ENCODE measurements around the gene FOXA3. TPM values are rescaled to one million over a fixed set of nuclear protein-coding genes. Genes with fewer than 3 reads are reported as not detected.

Gene FOXA3
- polyA plus RNA-seq, 1 donor (not counting 4 experiments of a cell fraction or from before 2014, with no cell fraction given): not detected

GRCh38 chr19:45902651-45903625 lies 38.8 kb downstream of the FOXA3 start:
- dilution Hi-C loops (cut with MboI; ENCODE audit: extremely low pct_ligation_motif_present, low sequenced_read_pairs): no loop called here

GRCh38 chr19:45905011-45905410 lies 40.9 kb downstream of the FOXA3 start:
- no peak overlapping the region for H3K4me2 ChIP-seq (ENCODE audit: control insufficient read depth, extremely low read depth, insufficient read depth, low read depth, low read length)
- no peak for FAIRE-seq
- no peaks in the 10 kb centered on the region for H3K9me1 ChIP-seq (ENCODE audit: control insufficient read depth, extremely low read depth, insufficient read depth, low read length)
- no peak overlapping the region for H3K9ac ChIP-seq (ENCODE audit: control insufficient read depth, extremely low read depth, insufficient read depth, low read length)
- no peak overlapping the region for H3K27ac ChIP-seq (ENCODE audit: control insufficient read depth, insufficient read depth, low read length)
- no peaks in the 10 kb centered on the region for H3K79me2 ChIP-seq (ENCODE audit: control insufficient read depth, insufficient read depth, low read length)
- dilution Hi-C loops (cut with MboI; ENCODE audit: extremely low pct_ligation_motif_present, low sequenced_read_pairs): no loop called here
- H3K4me1 ChIP-seq (ENCODE audit: control insufficient read depth, extremely low read depth, insufficient read depth, low read length): peaks cover 6% of the 10 kb centered on the region
- H3K27me3 ChIP-seq (ENCODE audit: control insufficient read depth, extremely low read depth, insufficient read depth, low read length): no peaks in the 10 kb centered on the region
- peaks cover 0 to 4% of the 10 kb centered on the region in 2 experiments for H3K36me3 ChIP-seq (ENCODE audit: control insufficient read depth in 2 of 2, extremely low read depth in 1 of 2, insufficient read depth in 2 of 2, low read length in 2 of 2)
- H3K9me3 ChIP-seq (ENCODE audit: control insufficient read depth, low read depth, low read length): no peaks in the 10 kb centered on the region
- H2AFZ ChIP-seq (ENCODE audit: control insufficient read depth, low read length): no peak overlapping the region
- no peak for DNase-seq (ENCODE audit: low read depth, low spot score)
- H3K4me3 ChIP-seq (ENCODE audit: control insufficient read depth in 2 of 3, extremely low read depth in 1 of 3, insufficient read depth in 2 of 3, low read depth in 1 of 3, low read length in 3 of 3): no peak overlapping the region
- H4K20me1 ChIP-seq (ENCODE audit: control insufficient read depth, extremely low read depth, insufficient read depth, low read length): no peaks in the 10 kb centered on the region
- TF ChIP-seq EZH2 (IDR thresholded peaks at IDR 0.05; ENCODE audit: low read length): no peak
- TF ChIP-seq CTCF (optimal IDR thresholded peaks at IDR 0.05 in 1 of 3, IDR thresholded peaks at IDR 0.05 in 1 of 3, conservative IDR thresholded peaks at IDR 0.05 in 1 of 3; ENCODE audit: extremely low read depth in 1 of 3, insufficient read depth in 2 of 3, low read length in 3 of 3): no peak

More at GRCh38 chr19:45902651-45903625, 38.8 kb downstream of the FOXA3 start:
- Histone ChIP-seq H3K4me3 (ENCODE audit: control insufficient read depth in 2 of 3, extremely low read depth in 1 of 3, insufficient read depth in 2 of 3, low read depth in 1 of 3, low read length in 3 of 3) (peak overlapping the region; percentile 71 to 81 (median 79)), H3K27ac (ENCODE audit: control insufficient read depth, insufficient read depth, low read length) (peak overlapping the region; percentile 10), H3K79me2 (ENCODE audit: control insufficient read depth, insufficient read depth, low read length) (peaks cover 2% of the 10 kb centered on the region), H3K4me1 (ENCODE audit: control insufficient read depth, extremely low read depth, insufficient read depth, low read length) (peaks cover 6% of the 10 kb centered on the region), H3K9ac (ENCODE audit: control insufficient read depth, extremely low read depth, insufficient read depth, low read length) (peak overlapping the region; percentile 43), H3K27me3 (ENCODE audit: control insufficient read depth, extremely low read depth, insufficient read depth, low read length) (no peaks in the 10 kb centered on the region), H3K4me2 (ENCODE audit: control insufficient read depth, extremely low read depth, insufficient read depth, low read depth, low read length) (peak overlapping the region; percentile 81), H3K9me3 (ENCODE audit: control insufficient read depth, low read depth, low read length) (no peaks in the 10 kb centered on the region), H4K20me1 (ENCODE audit: control insufficient read depth, extremely low read depth, insufficient read depth, low read length) (no peaks in the 10 kb centered on the region), H2AFZ (ENCODE audit: control insufficient read depth, low read length) (peak overlapping the region; percentile 96), H3K9me1 (ENCODE audit: control insufficient read depth, extremely low read depth, insufficient read depth, low read length) (no peaks in the 10 kb centered on the region), H3K36me3 (ENCODE audit: control insufficient read depth in 2 of 2, extremely low read depth in 1 of 2, insufficient read depth in 2 of 2, low read length in 2 of 2) (peaks cover 6 to 7% of the 10 kb centered on the region in 2 experiments)
- FAIRE-seq (peak; percentile 63), DNase-seq (ENCODE audit: low read depth, low spot score) (peak; percentile 85)
- TF ChIP-seq CTCF (optimal IDR thresholded peaks at IDR 0.05 in 1 of 3, IDR thresholded peaks at IDR 0.05 in 1 of 3, conservative IDR thresholded peaks at IDR 0.05 in 1 of 3; ENCODE audit: extremely low read depth in 1 of 3, insufficient read depth in 2 of 3, low read length in 3 of 3): no peak

All from keratinocyte (primary cell).